NCI-H187 (cell line): ENCODE results near the gene CPA2.

ENCODE experiments used
- DNase-seq, 2 experiments: peaks; one replicate each; lab custom pipeline; 2025; lab: John Stamatoyannopoulos, UW

The CPA2 gene

GRCh38 chr7:130279906-130280305 lies 13.2 kb downstream of the CPA2 start:
- DNase-seq, result no peak

- no peak for DNase-seq
These were observed 14.6 kb downstream of the CPA2 start for GRCh38 chr7:130281260-130281659.

GRCh38 chr7:130286881-130287280 lies 20.2 kb downstream of the CPA2 start:
- DNase-seq, result no peak

DNA sequence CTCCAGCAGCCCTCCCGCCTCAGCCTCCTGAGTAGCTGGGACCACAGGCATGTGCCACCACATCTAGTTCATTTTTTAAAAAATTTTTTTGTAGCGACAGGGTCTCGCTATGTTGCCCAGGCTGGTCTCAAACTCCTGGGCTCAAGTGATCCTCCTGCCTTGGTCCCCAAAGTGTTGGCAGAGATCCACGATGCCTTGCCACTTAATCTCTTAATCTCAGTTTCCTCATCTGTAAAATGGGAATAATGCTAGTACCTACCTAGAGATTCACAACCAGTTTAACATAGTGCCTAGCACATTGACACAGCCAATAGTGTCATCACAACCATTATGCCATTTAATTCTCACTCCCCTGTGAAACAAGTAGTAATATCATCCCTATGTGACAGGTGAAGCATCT lies 21.5 kb downstream of the CPA2 start:
- DNase-seq, result no peak

- no peak for DNase-seq
These were observed 22.2 kb downstream of the CPA2 start for GRCh38 chr7:130288829-130289228.

- DNase-seq, result no peak
These were observed 22.8 kb downstream of the CPA2 start for GRCh38 chr7:130289478-130289877.

GRCh38 chr7:130290745-130291144 lies 24.1 kb downstream of the CPA2 start:
- DNase-seq, result no peak

DNA sequence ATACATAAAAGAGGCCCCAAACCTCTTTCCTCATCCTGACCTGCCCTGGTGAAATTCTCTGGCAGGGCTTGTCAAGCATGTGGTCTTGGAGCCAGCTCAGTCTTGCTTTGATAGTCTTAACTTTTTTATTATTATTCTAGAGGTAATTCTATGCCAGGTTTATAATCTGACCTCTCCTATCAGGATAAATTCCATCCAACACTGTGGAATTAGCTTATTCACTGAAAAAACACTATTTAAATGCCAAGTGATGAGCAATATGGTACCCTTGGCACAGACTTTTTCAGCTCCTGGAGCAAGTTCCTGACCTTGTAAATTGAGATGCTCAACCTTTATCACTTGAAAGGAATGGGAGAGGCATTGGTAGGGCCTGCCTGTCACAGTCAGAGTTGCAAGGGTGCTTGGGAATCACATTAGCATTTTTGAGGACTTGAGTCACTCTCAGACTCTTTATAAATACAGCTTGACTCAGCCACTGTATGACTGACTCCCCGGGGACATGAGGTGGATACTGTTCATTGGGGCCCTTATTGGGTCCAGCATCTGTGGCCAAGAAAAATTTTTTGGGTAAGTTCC lies 26.1 kb downstream of the CPA2 start, which contains the start of gene CPA4:
CPA4 (plus strand) TSS at position 480 of the 576 bp plus-strand sequence; CDS start at position 500, 20 bp downstream.
- peak; percentile 44 to 69 for DNase-seq

DNA sequence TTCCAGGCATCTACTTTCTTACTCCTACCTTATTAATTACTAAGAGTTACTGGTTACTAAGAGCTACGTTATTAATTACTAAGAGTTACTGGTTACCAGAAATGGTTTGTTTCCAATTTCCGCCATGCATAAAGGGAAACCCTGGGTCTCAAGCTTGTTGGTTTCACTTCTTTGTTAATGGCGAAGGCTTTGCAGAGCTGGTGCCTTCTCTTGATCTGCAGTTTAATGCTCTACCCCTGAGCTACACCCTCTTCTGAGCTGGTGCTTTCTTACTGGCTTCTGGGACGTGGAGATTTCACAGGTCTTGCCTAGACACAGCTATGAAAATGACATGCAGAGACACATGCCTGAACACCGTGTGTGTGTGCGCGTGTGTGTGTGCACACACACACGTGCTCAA lies 26.9 kb downstream of the CPA2 start:
- DNase-seq, result no peak

- peak in 1 of 2 experiments; percentile 35 for DNase-seq
These were observed 27.7 kb downstream of the CPA2 start for GRCh38 chr7:130294314-130294713.

DNA sequence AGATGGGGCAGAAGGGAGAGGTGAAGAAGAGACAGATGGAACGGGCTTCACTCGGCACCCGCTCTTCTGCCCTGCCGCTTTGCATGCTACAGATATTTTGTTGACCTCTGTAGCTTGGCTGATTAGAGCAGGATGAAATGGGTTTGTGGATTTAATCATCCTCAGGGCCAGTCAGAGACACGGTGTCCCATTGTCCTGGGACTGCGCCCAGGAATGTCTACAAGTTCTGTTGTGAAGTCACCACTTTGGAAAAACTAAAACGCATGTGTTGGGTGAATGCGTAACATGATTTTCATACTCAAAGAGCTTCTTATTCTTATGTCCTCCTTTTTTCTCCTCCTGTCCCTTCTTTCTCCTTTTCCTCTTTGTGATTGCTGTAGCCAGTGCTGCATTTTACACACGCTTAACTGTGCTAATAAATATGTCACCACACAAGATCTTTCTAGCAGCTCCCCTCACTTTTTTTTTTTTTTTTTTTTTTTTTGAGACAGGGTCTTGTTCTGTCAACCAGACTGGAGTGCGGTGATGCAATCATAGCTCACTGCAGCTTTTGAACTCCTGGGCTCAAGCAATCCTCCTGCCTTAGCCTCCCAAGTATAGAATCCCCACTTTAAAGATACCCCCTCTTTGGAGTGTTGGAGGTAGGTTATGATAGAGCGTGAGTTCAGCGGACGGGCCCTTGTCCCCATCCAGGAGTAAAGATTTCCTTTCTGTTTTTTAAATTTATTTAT lies 29.7 kb downstream of the CPA2 start:
- DNase-seq, result no peak

DNA sequence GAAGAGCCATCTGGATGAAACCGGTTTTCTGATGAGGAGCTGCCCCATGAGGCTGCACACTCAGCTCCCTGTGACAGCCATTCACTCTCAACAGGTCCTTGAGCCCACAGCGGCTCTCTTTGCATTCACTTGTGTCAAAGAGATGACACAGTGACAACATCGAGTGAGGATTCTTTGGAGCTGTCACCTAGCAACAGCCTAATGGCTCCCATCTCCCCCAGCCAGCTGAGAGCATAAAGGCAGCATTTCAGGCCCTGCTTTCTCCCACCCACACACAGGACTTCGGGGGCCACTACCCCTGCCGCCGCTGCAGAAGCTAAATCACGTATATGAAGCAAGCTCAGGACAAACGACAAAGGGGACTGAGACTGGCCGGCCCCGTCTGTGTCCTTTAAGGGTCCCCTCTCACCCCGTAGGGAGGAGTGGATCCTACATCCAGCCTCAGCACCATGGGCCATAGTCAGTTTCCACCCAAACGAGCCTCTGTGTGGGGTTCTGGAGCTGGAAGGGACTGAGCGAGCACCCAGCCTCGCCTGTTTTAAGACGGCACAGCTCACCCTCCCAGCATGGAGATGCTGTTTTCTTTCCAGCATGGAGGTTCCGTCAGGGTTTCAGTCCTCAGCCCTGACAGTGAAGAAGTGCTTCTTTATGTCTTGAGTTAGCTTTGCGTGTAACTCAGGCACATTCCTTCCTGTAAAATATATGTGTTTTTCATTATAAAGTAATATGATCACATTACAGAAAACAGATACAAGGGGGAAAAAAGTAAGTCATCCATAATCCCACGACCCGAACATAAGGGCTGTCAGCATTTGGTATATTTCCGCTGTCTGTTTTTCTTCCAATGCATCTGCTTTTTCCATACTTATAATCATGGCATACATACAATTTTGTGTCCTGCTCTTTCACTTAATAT lies 31.2 kb downstream of the CPA2 start:
- peak; percentile 94 to 95 for DNase-seq

- DNase-seq, result no peak
These were observed 32.1 kb downstream of the CPA2 start for GRCh38 chr7:130298544-130299326.

DNA sequence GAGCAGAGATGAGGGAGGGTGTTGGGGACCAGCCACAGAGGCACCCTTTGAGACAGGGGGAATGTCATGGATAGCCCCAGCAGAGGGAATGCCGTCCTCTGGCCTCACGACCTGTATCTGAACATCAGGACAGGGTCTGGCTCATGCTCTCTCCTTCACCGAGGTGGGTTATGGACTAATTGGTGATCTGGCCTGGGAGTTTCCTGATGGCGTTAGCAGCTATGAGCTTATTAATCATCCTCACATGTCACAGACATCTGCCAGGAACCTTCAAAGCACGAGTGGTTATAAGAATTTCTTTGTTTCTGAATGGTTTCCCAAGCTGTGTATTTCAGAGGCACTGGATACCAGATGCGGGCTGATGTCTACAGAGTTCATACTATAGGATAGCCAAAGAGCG lies 33.2 kb downstream of the CPA2 start:
- DNase-seq, result no peak

DNA sequence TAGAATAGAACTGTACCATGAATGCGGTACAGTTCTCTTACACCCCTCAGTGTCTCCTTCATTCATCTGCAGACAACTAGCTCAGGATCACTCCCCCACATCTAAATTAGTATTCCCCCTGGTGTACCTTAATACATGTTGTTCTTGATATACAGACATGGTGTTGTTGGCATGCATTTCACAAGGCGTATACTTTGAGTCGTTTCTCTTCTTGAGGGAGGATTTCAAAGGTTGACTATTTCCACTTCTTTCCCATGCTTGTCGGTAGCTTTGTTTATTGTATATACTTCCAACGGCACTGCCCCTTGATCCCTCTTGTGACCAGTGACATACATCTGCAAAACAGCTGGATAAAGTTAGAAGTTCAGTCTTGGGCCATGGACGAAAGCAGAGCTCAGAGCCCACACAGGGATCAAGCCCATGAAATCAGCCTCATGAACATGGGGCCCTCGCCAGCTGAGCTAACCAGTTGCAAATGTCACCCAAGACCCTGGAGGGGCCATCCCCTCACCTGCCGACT lies 34.9 kb downstream of the CPA2 start:
- no peak for DNase-seq

DNA sequence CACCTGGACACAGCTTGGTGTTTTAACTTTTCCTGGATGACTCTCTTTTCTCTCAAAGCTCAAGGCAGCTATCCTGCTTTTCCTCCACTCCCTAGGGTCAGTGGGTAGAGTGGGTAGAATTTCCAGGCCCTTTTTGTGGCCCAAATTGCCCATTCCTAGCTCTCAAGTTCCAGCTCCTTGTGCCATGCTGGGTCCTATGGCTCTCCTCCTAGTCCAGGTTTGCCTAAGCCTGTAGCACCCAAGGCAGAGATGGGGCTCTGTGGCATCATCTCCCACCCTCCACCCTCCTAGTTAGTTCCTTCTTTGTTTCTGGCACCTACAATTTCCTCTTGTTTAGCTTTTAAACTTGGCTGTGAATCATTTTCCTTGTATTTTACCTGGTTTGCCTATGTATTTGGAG lies 36.0 kb downstream of the CPA2 start:
- DNase-seq, result no peak

DNA sequence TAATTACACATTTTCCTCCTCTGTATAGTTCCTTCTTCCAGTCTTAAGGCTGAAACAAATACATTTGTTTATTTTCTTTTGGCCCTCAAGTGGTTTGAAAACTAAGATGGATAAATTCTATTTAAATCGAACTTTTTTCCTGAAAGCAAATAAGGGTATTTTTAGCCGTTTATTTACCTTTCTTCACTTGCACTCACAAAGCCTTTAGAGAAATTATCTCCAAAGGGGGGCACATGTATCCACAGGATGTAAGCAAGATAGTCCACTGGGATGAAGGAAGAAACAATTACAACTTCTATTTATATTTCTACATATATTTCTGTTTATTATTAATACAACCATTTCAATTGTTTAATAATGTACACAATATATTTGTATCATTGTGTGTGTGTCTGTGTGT lies 36.5 kb downstream of the CPA2 start:
- DNase-seq, result no peak

DNA sequence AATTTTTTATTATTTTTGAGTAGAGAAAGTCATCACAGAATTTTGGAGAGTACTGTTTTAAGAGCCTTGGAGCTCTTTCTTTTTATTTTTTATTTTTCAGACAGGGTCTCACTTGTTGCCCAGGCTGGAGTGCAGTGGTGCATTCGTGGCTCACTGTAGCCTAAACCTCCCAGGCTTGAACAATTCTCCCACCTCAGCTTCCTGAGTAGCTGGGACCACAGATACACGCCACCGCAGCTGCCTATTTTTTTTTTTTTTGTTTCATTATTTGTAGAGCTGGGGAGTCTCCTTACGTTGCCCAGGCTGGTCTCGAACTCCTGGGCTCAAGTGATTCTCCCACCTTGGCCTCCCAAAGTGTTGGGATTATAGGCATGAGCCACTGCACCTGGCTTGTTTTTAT lies 36.9 kb downstream of the CPA2 start:
- no peak for DNase-seq

- DNase-seq, result no peak
These were observed 37.3 kb downstream of the CPA2 start for GRCh38 chr7:130303982-130304381.

- DNase-seq, result no peak
These were observed 38.2 kb downstream of the CPA2 start for GRCh38 chr7:130304878-130305277.

DNA sequence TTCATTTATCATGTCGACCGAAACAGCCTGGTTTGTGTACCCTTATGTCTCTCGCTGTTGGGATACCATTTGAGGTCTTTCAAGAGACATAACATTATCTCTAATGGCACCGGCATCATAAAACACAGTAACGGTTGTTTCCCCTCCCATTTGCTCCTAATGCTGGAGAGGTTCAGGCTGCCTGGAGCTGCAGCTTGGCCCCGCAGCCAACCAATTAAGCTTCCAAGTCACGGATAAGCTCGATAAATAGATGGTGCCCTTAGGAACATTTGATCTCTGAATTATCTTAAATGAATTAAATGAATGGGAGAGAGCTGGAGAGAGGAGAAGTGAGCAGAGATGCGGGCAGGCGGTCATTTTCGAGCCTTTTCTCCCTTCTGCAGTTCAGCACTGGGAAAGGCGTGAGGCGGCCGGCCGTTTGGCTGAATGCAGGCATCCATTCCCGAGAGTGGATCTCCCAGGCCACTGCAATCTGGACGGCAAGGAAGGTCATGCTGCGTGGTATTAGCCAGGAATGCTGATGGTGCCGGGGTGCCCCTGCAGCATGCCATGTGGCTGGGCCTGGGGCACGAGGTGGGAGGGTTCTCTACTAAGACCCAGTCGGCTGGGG lies 38.9 kb downstream of the CPA2 start:
- DNase-seq, result no peak
